GM21423 (cell line): ENCODE measurements around the gene KDELR1.
"Not testable (repeated sequence)": the region's sequence is repeated elsewhere in the genome, so short reads cannot be mapped to it uniquely, and the experiment has no call there.

ENCODE experiments used
- ATAC-seq: cut with Tn5 transposase; IDR thresholded peaks from one replicate; pipeline ENCODE4 v1.9.1; 2021; ENCODE audit warnings: mild to moderate bottlenecking, moderate library complexity; ENCODE audit not compliant: unreplicated experiment

The KDELR1 gene

DNA sequence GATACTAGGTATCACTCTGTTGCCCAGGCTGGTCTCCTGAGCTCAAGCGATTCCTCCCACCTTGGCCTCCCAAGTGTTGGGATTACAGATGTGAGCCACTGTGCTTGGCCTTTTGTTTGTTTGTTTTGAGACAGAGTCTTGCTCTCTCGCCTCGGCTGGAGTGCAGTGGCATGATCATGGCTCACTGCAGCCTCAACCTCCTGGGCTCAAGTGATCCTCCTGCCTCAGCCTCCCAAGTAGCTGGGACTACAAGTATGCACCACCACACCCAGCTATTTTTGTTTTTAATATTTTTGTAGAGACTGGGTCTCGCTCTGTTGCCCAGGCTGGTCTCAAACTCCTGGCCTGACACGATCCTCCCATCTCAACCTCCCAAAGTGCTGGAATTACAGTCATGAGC is 19.6 kb downstream of the KDELR1 start:
- ATAC-seq: not testable (repeated sequence)

DNA sequence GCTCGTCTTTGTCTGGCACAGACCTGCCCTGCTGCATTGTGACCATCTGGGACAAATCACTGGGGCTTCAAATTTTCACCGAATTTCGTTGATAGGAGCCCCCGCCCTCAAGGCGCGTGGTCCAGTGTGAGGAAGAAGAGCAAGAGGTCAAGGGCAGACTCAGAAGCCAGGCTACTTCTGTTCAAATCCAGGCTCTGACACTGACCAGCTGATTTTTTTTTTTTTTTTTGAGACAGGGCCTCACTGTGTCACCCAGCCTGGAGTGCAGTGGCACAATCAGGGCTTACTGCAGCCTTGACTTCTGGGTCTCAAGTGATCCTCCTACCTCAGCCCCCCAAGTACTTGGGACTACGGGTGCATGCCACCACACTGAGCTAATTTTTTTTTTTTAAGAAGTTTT is 20.0 kb downstream of the KDELR1 start:
- ATAC-seq: no peak

DNA sequence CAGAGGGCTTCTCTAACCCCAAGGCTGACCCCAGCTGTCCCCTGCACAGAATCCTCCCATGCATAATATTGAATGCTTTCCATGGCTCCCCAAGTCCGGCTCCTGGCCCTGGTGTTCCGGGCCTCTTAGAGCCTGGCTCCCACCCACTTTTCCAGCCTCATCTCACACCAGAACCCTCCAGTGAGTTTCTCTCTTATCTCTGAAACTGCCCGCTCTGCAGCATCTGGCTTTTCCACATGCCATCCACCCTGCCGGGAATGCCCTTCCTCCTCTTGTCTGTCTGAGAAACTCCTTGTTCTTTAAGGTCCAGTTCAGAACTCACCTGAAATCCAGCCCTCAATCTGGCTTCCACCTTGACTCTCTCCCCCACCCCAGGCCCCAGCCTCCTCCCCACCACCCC is 20.4 kb downstream of the KDELR1 start:
- ATAC-seq: no peak

DNA sequence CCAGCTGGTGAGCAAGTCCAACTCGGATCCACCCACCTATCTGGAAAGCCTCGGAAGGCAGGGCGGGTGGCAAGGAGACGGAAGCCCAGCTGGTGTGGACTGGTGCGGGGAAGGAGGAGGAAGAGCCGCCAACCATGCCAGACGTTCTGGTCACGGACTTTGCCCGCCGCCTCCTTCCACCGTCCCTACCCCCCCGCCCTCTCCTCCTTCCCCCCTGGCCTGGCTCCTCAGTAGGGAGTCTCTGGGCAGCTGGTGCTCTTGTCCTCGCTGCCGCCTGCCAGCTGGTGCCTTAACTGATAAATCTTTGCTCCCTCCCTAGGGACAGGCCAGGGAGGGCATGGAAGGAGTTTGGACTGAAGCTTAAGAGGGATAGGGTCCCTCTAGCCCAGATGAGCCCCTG is 22.4 kb downstream of the KDELR1 start:
- no peak for ATAC-seq

DNA sequence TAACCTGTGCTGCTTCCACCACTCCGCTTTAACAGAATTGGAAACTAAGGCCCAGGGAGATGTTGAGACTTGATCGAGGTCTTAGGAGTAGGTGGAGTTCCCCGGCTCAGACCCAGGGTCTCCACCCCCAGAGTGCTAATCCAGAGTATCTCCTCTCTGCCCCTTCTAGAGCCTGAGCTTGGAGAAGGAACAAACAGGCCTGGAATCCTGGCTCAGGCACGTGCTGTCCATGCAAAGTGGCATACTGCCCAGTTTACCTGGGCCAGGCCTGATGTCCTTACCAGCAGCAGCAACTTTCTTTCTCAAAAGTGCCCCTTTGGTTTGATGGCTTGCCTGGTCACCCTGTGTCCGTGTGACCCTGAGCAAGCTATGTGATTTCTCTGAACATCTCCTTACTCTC is 23.5 kb downstream of the KDELR1 start:
- no peak for ATAC-seq

DNA sequence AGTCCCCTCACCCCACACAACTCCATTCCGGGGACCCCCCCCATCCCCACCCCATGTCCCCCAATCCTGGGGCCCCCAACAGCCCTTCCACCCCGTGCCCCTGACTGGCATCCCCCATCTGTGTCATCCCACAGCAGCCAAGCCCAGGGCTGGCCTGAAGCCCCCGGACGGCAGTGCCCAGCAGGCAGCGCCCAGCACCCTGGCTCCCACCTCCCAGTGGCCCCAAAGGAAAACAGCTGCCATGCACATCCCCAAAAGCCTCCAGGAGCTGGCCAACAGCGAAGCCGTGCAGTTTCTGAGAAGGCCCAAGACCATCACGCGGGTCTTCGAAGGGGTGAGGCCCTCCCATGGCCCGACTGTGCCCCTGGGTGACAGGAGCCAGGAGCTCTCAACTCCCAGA is 25.7 kb downstream of the KDELR1 start:
- ATAC-seq: no peak

DNA sequence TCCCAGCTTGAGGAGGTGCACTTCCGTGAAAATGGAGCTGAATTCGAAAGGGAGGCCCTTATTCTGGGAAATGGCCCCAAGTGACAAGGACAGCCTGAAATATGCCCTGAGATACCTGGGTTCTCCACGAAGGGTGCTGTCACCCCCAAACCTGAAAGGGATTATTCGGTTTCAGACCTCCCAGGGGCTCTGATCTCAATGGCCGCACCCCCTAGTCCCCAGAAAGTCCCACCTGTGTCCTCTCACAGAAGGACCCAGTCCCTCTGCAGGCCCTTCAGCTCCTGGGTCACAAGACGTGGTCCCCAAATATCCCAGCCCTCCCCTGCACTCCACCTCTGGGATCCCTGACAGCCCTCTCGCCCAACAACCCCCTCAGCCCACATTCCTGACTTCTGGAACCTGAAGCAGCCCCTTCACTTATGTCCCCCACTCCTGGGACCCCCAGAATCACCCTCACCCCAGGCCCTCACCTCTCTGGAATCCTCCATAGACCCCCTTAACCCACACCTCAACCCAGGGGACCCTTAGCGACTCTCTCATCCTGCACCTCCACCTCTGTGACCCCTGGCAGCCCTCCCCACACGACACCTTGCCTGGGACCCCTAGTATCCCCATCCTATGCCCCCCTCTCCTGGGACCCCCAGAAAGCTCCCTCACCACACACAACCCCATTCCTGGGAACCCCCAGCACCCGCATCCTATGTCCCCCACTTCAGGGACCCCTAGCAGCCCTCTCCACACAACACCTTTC is 26.6 kb downstream of the KDELR1 start:
- ATAC-seq: no peak

DNA sequence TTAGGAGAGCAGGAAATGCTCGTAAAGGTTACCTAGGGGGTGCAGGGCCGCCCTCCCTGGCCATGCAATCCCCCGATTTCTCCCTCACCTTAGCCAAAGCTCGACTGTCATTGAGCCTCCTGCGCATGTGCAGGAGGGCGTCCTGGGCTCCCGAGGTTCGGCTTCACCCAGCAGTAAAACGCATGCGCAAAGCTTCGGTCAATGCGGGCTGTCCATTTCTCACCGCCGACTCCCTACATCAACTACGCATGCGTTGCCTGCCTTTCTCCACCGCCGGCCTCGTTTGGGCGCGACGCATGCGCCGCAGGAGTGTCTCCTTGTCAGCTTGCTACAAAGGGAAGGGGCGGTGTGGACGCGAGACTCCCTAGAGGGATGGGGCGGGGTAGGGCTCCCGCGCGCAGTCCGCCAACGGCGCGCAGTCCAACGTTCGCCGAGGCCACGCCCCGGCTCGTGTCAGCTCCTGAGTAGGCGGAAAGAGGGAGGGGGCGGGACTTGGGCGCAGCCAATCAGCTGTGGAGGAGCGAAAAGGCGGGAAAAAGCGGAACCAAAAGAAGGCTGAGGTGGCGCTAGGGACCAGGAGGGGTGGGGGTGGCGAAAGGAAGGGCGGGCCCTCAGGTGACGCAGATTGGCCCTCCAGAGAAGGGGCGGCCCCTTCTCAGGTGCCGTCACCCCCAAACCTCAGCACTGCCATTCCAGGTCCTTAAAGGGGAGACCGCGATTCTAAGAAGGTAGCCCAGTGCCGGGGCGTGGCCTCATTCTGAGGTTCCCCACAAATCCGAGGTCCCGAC is 27.3 kb downstream of the KDELR1 start, which contains the start of the genes SYNGR4 and TMEM143:
TSS of gene SYNGR4 (plus strand) at position 558 of the 788 bp plus-strand sequence. CDS start 1,476 bp downstream, outside the sequence.
TSS of gene TMEM143 (minus strand) at position 131 of the 788 bp plus-strand sequence. CDS start at position 111, 20 bp downstream.
- peak; percentile 86 for ATAC-seq

DNA sequence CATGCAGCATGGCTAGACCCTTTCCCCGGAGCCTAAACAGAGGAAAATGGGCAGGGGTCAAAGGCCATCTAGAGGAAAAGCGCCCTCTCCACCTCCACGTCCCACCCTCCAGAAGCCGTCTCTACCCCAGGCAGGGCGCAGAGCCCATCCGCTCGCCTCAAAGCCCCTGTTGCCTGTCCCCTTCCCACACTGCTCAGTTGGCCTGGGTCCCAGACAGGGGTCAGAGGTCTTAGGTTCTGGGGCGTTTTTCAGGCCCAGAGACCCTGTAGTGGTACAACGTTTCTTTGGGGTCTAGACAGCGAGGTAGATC is 27.9 kb downstream of the KDELR1 start:
- ATAC-seq: peak; percentile 9

DNA sequence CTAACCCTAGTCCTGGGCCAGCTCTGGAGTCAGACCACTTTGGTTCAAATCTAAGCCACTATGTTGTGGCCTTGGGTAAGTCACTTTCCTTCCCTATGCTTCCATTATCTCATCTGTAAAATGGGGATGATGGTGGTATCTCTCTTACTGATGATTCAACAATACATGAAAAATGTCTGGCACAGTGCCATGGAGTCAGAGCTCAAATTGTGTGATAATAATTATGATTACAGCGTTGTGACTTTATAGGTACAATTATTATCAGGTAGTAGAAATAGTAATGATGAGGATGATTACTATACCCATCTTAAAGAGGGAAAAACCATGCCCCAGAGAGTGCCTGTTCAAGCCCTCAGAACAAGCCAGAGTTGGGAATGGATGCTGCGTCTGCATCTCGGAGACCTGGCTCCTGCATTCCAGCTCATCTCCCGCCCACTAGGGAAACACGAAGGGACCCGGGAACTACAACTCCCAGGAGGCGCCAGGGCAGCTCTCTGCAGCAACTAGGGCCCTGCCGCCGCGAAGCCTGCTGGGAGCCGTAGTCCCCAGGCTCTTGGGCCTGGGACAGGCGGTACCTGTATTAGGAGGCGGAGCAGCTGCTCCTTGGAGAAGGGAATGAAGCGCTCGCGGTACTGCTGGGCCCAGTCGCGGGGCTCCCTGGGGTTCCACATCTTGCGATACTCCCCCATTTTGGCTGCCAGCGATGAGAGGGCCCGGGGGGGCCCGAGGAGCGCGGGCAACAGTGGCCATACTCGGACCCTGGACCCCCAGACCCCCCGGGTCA is 28.4 kb downstream of the KDELR1 start:
- ATAC-seq: peak; percentile 43

DNA sequence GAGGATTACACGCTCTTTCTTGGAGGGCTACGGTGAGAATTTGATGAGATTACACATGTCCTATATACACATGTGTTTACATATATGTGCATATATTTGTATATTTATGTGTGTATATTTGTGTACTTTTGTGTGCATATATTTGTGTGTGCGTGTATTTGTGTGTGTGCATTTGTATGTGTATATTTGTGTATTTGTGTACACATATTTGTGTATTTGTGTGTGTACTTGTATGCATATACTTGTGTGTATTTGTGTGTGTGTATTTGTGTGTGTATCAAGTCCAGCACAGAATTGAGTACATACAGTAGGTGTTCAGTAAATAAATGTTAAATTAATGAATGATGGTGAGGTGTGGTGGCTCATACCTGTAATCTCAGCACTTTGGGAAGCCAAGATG is 29.4 kb downstream of the KDELR1 start:
- no peak for ATAC-seq

DNA sequence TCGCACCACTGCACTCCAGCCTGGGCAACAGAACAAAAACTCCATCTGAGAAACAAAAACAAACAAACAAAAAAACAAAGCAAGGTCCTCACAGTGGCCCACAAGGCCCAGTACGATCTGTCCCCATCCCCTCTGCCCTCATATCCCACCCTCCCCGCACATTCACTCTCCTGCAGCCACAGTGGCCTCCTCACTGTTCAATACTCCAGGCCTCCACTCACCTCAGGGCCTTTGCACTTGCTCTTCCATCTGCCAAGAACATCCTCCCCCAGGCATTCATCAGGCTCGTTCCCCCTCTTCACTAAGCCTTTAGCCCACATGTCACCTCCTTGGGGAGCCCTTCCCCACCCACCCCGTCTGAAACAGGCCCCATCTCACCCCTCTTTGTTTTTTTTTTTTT is 32.2 kb downstream of the KDELR1 start:
- no peak for ATAC-seq

DNA sequence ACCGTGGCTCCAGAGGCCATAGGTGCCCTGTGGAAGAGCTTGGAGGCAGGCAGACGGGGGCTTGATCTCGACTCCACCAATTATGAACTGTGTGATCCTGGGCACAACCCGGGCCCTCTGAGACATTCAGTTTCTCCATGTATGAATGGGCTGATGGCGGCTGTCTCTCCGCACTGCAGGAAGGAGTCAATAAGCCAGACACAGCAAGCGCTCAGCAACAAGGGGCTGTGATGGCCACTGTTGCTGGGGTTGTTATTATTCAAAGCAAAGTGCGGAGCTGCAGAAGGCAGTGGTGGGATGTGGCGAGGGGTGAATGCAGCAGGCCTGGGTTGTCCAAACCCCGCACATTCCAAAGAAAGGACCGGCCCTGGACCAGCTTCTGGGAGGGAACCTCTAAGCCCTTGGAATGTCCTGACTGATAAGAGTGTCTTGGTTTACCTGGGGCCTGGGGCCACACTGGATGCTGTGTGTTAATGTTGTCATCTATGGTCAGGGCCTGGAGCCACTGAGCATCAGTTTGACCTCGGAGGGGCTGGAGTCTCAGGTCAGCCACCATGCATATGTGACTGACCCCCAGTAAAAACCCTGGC is 35.9 kb downstream of the KDELR1 start:
- ATAC-seq: no peak

DNA sequence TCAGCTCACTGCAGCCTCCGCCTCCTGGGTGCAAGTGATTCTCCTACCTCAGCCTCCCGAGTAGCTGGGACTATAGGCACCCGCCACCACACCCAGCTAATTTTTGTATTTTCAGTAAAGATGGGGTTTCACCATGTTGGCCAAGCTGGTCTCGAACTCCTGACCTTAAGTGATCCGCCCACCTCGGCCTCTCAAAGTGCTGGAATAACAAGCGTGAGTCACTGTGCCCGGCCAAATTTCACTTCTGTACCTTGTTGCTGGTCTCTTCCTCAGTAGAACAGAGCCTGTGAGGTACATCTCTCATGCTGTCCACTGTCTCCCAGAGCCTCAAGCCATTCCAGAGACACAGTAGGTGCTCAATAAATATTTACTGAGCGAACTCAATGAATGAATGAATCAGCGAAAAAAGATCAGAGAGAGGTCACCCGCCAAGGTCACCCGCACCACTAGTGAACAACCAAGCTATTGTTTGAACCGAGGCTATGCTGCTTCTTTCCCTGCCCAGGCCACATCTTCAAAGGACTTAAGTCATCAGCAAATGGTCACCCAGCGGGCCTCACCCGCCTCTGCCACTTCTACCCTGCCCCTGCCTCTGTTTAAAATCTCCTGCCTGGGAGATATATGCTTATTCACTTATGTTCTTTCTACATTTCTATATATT is 36.9 kb downstream of the KDELR1 start:
- ATAC-seq: no peak

DNA sequence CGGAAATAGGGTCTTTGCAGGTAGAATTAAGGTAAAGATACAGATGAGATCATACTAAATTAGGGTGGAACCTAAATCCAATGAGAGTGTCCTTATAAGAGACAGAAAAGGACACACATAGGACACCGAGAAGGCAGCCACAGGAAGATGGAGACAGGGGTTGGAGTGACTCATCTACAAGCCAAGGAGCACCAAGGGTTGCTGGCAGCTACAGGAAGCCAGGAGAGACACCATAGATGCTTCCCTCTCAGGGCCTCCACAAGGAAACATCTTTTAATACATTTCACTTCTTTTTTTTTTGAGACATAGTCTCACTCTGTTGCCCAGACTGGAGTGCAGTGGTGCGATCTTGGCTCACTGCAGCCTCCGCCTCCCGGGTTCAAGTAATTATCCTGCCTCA is 37.7 kb downstream of the KDELR1 start:
- ATAC-seq: no peak

DNA sequence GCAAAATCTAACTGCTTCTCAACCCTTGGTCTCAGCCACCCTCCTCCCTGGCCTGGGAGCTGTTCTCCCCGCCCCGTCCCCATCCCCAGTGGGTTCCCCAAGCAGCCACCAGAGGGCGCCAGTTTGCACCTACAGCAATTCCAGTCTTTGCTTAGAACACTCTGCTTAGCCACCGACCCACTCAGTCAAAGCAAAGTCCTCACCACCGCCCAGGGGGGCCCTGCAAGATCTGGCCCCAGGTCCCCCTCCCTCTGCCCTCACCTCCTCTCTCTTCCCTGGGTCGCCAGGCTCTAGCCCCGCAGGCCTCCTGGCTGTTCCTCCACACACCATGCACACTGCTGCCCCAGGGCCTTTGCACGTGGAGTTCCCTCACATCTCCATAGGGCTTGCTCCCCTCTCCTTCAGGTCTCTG is 40.0 kb downstream of the KDELR1 start:
- ATAC-seq: no peak

DNA sequence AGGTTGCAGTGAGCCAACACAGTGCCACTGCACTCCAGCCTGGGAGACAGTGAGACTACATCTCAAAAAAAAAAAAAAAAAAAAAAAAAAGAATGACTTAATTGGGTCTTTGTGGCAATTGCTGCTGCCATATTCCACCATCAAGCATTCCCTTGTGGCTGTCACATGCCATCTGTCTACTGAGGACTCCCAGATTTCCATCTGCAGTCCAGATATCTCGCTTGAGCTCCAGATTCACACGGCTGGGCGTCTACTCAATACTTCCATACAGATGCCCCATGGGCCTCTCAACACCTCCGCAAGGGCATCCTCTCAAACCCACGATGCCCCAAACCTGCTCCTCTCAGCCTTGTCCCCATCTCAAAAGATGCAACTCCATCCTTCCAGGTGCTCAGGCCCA is 40.5 kb downstream of the KDELR1 start:
- no peak for ATAC-seq

DNA sequence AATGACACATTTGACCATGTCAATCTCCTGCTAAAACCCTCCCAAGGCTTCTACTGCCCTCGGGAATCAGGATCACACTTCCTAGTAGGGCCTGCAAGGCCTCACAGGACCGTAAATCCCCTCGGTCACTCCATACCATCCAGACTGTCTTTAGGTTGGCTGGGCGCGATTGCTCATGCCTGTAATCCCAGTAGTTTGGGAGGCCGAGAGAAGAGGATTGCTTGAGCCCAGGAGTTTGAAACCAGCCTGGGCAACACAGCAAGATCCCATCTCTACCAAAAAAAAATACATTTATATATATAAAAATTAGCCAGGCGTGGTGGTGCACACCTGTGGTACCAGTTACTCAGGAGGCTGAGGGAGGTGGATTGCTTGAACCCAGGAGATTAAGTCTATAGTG is 42.6 kb downstream of the KDELR1 start:
- ATAC-seq: no peak

DNA sequence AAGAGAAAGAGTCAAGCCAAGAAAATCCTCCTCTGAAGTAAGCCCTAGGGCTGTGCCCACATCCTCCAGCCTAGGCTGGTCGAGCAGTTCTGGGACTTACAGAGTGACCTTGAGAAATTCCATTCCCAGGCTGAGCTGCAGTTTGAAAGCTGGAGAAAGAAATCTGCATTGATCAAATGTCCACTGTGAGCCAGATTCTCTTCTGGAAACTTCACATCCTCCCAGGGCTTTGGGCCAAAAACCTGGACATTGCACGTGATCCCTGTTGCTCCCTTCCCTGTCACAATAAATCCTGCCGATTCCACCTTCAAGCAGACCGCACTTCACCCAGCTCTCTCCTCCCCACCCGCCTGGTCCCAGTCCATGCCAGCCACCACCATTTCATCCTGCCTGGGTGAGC is 43.3 kb downstream of the KDELR1 start:
- ATAC-seq: no peak

DNA sequence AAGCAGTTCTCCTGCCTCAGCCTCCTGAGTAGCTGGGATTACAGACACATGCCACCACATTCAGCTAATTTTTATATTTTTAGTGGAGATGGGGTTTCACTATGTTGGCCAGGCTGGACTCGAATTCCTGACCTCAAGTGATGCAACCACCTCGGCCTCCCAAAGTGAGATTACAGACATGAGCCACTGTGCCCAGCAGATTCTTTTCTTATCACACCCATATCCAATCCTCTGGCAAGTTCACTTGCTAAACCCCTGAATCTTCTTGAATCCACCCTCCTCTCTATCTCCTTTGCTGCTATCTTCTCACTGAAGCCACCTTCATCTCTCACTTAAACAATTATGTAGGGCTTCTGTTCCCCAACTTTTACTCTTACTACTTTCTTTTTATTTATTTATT is 45.2 kb downstream of the KDELR1 start:
- no peak for ATAC-seq

DNA sequence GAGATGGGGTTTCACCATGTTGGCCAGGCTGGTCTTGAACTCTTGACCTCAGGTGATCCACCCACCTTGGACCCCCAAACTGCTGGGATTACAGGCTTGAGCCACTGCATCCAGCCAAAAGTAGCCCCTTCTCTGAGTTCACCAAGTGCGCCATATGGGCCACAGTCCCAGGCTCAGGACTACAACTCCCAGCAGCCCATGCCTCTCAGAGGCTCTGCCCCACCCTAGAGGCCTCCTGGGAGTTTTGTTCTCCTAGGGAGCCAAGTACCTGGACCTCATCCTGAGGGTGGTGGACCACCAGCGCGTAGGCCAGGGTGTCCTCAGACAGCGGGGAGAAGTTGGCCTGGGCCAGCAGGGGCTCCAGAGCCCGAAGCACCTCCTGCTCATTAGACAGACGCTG is 46.5 kb downstream of the KDELR1 start:
- no peak for ATAC-seq
